GM13977 (cell line): Measurements from ENCODE around the gene MAB21L1.

Experiments used
- DNase-seq: peaks from one replicate; pipeline ENCODE4 v3.0.0; 2012; ENCODE audit warnings: low spot score
- in situ Hi-C: fragments of 300-500 bp; cut with MboI; formaldehyde crosslinking; loops from one replicate; pipeline ENCODE4 v1.12.0; 2022; ENCODE audit warnings: low sequenced_read_pairs, low pct_unique_long_range_greater_than_20kb, mixed read lengths, inconsistent platforms; ENCODE audit not compliant: unreplicated experiment
- TF ChIP-seq, protein P1 (sequence below): IDR thresholded peaks from 2 replicates; pipeline ENCODE4 v1.5.1; 2012; ENCODE audit warnings: mild to moderate bottlenecking, control low read depth; ENCODE audit not compliant: insufficient read depth; ENCODE audit errors: extremely low read depth, missing control alignments

The MAB21L1 gene

DNA sequence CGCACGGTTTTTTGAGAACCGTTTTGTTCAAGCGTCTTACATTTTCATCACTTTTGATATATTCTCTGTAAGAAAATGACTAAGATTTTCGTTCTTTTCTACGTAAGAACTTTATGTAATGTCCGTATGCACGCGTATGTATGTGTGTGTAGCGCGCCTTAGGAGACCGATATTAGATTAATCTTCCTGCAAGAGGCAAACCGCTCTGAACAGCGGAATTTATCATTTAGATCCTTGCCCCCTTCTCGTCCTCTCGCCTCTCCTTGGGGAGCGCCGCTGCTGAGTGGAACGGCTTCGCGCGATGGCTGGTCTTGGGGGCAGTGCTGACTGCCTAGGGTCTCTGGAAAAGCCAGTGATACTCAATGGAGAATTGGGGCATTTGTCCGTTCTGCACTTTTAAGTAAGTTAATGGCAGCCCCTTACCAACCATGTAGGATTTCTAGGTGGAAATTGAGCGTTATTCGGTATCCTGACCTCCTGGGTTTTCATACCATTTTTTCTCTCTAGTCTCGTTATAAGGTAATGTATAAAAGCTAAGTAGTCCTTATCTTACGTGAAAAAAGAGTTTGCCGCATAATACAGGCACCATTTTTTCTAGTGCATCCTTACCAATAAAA is 4.7 kb downstream of the MAB21L1 start:
- TF ChIP-seq, protein P1, sequence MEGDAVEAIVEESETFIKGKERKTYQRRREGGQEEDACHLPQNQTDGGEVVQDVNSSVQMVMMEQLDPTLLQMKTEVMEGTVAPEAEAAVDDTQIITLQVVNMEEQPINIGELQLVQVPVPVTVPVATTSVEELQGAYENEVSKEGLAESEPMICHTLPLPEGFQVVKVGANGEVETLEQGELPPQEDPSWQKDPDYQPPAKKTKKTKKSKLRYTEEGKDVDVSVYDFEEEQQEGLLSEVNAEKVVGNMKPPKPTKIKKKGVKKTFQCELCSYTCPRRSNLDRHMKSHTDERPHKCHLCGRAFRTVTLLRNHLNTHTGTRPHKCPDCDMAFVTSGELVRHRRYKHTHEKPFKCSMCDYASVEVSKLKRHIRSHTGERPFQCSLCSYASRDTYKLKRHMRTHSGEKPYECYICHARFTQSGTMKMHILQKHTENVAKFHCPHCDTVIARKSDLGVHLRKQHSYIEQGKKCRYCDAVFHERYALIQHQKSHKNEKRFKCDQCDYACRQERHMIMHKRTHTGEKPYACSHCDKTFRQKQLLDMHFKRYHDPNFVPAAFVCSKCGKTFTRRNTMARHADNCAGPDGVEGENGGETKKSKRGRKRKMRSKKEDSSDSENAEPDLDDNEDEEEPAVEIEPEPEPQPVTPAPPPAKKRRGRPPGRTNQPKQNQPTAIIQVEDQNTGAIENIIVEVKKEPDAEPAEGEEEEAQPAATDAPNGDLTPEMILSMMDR: no peak
- in situ Hi-C loops: no loop called here
- DNase-seq: no peak

DNA sequence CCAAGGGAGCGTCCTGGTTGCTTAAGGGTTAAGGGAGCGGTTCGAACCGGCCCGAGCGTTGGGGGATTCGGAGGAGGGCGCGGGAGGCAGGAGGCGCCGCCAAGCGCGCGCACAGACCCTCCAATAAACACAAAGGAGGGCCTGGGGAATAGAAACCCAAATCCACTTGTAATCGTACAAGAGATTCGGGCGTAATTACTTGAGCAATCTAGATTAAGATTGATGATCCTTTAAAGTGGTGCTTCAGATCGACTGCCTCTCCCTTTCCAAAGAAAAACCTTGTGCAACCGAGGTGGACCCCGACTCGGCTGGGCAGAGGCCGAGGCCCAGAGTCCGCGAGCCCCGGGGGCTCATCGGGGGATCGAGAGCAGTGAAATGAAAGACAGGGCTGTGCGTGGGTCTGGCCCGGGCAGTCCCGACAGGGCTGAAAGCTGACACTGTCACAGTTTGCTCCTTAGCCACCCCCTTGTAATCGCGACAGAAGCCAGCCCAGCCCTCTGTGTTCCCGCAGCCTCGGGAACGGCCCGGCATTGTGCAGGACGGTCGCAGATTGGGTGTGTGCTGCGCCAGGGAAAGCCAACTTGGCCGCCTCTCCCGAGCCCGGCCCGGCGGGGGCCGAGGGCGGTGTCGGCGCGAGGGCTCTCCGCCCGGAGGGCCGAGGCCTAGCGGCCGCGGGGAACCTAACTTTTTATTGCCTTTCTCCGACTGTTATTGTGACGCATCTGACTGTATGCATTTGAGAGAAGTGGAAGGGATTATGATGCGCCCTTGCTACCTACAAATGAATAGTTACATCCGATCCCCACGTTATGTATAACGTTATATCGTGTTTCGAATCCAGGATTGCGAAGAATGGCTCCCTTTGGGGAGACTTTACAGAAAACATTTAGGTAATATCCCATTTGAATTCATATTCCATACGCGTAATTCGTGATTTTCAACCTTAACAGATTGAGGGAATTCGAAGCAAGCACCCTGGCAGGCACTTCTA is 5.5 kb downstream of the MAB21L1 start:
- TF ChIP-seq, protein P1: no peak
- DNase-seq: peak; percentile 10
- in situ Hi-C loops: no loop called here

DNA sequence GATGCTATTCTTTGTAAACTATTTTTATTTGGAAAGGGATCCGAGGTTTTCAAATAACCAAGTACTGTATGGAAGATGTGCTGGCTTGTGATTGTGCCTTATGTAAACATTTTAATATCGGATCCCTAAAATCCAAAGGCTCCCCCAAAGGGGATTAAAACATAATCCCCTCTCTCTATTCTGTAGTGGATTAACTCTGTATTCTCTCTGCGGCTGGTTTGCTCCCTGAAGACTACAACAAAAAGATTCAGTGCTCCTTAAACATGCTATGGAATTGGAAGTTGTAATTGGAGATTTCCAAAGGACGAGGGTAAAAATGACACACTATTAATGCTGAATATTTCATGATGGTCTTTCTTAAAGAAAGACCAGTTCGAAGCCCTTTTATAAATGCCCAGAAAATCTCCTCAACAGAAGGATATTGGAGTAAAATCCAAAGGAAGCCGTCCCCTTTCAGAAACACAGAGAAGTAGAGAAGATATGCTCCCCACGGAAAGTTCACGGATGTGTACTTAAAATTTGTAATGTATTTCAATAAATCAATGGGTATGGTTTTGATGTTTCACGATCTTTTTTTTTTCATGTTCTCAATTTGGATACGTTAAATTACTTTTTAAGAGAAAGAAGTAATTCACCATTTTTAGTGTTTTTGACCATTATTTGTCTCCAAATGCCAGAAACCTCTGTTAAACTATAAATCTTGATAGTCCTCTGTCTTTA is 6.5 kb downstream of the MAB21L1 start:
- in situ Hi-C loops: no loop called here
- TF ChIP-seq, protein P1: no peak
- no peak for DNase-seq

DNA sequence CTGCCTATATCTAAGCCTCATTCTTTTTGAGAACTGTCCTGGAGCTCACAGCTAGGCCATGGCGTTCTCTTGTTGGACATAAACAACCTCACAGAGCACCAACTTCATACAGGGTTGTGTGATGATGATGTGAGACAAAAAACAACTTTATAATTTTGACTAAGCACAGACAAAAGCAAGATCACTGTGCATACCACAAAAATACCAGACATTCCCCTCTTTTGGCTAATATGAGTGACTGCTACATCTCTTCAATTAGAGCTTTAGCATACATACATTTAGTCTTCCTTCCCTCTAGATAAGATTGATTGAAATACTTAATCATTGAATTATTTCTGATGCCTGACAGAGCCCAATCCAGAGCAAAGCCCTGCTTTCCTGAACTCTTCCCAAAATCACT is 8.3 kb downstream of the MAB21L1 start:
- in situ Hi-C loops: no loop called here
- TF ChIP-seq, protein P1: no peak
- no peak for DNase-seq

DNA sequence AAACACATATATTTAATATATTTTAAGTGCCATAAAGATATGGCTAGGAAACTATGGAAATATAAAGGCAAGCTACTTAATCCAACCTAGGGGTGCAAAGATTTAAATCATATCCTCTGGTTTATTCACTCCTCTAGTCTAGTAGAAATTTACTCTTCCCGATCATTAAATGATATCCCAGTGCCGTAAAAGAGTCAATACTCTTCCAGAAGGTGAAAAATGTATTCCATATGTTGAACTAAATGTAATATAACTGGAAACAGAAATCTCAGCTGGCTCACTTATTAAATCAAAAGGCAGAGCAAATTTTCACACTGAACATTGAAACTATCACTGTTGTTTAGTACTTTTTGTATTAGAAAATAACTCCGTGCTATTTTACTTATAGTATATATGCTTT is 11.1 kb downstream of the MAB21L1 start:
- TF ChIP-seq, protein P1: no peak
- in situ Hi-C loops: no loop called here
- no peak for DNase-seq

DNA sequence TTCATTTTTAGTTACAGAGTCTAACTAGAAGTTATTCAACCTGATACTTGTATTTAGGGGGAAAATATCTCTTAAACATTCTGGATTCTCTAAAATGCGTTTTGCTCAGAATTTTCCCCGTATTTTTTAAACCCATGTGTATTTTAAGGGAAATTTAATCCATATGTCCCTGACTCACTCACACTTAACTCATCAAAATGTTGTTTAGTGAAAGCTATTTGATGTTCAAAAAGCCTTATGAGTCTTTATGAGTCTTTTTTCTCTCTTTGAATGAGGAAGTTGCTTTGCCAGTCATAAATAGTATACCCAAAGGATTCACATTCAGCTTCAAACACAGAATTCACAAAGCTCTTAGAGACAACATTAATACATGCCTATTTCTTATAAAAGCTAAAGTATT is 16.4 kb downstream of the MAB21L1 start:
- no peak for DNase-seq
- in situ Hi-C loops: no loop called here
- TF ChIP-seq, protein P1: no peak
